H9 (cell line): ENCODE data around the gene TNFRSF4. TPM values are rescaled to one million over a fixed set of nuclear protein-coding genes. Genes with fewer than 3 reads are reported as not detected.

Experiments used
- DNase-seq: peaks from one replicate; pipeline ENCODE4 v3.0.0-alpha.2; 2017
- H2AFZ ChIP-seq: one replicate; pipeline ENCODE4 v1.6.1; 2013; ENCODE audit warnings: mild to moderate bottlenecking, low read length, control low read depth, moderate library complexity
- H2AK5ac ChIP-seq: 2 replicates; pipeline ENCODE4 v1.6.1; 2013; ENCODE audit warnings: low read length, control low read depth, mixed read lengths; ENCODE audit not compliant: insufficient read length
- H2BK120ac ChIP-seq: one replicate; pipeline ENCODE4 v1.6.1; 2013; ENCODE audit warnings: low read depth, mild to moderate bottlenecking, low read length, control low read depth, inconsistent platforms; ENCODE audit not compliant: poor library complexity, severe bottlenecking
- H2BK12ac ChIP-seq: 2 replicates; pipeline ENCODE4 v1.6.1; 2013; ENCODE audit warnings: low read length, control low read depth, mixed read lengths, low read depth; ENCODE audit not compliant: insufficient read length
- H2BK15ac ChIP-seq: 2 replicates; pipeline ENCODE4 v1.6.1; 2013; ENCODE audit warnings: low read depth, low read length, control low read depth
- H2BK20ac ChIP-seq: one replicate; pipeline ENCODE4 v1.6.1; 2013; ENCODE audit warnings: low read depth, mild to moderate bottlenecking, low read length, control low read depth, inconsistent platforms; ENCODE audit not compliant: poor library complexity, severe bottlenecking
- H2BK5ac ChIP-seq: 2 replicates; pipeline ENCODE4 v1.6.1; 2013; ENCODE audit warnings: low read length, control low read depth, mixed read lengths; ENCODE audit not compliant: insufficient read length
- H3K14ac ChIP-seq: 2 replicates; pipeline ENCODE4 v1.6.1; 2013; ENCODE audit warnings: low read length, control low read depth; ENCODE audit not compliant: insufficient read depth
- H3K18ac ChIP-seq: 2 replicates; pipeline ENCODE4 v1.6.1; 2013; ENCODE audit warnings: low read depth, mild to moderate bottlenecking, mixed read lengths, low read length, control low read depth; ENCODE audit not compliant: insufficient read length
- H3K23ac ChIP-seq: 2 replicates; pipeline ENCODE4 v1.6.1; 2013; ENCODE audit warnings: low read length, control low read depth, mixed read lengths, low read depth; ENCODE audit not compliant: insufficient read length
- H3K23me2 ChIP-seq: 2 replicates; pipeline ENCODE4 v1.6.1; 2013; ENCODE audit warnings: low read depth, mild to moderate bottlenecking, mixed read lengths, low read length, control low read depth; ENCODE audit not compliant: insufficient read length, poor library complexity, severe bottlenecking
- H3K27ac ChIP-seq: 2 replicates; pipeline ENCODE4 v1.5.1; 2013; ENCODE audit warnings: low read length, control low read depth, mixed read lengths, low read depth; ENCODE audit not compliant: insufficient read length
- H3K27me3 ChIP-seq: 2 replicates; pipeline ENCODE4 v1.6.1; 2013; ENCODE audit warnings: low read length, control low read depth, inconsistent platforms; ENCODE audit not compliant: insufficient read depth
- H3K4ac ChIP-seq: 2 replicates; pipeline ENCODE4 v1.6.1; 2013; ENCODE audit warnings: low read depth, mild to moderate bottlenecking, control low read depth, inconsistent platforms, low read length, moderate library complexity
- H3K4me1 ChIP-seq: 2 replicates; pipeline ENCODE4 v1.6.1; 2013; ENCODE audit warnings: low read length, control low read depth, inconsistent platforms; ENCODE audit not compliant: insufficient read depth
- H3K4me2 ChIP-seq: 2 replicates; pipeline ENCODE4 v1.6.1; 2013; ENCODE audit warnings: low read length, control low read depth, mixed read lengths; ENCODE audit not compliant: insufficient read length, insufficient read depth
- H3K56ac ChIP-seq: 2 replicates; pipeline ENCODE4 v1.6.1; 2013; ENCODE audit warnings: low read depth, mild to moderate bottlenecking, mixed read lengths, low read length, control low read depth; ENCODE audit not compliant: insufficient read length
- H3K79me1 ChIP-seq: 2 replicates; pipeline ENCODE4 v1.6.1; 2013; ENCODE audit warnings: low read depth, mild to moderate bottlenecking, moderate library complexity, low read length, control low read depth, inconsistent platforms; ENCODE audit not compliant: insufficient read depth, poor library complexity, severe bottlenecking
- H3K79me2 ChIP-seq: 2 replicates; pipeline ENCODE4 v1.6.1; 2013; ENCODE audit warnings: low read length, control low read depth, inconsistent platforms; ENCODE audit not compliant: insufficient read depth
- H3K9ac ChIP-seq: 2 replicates; pipeline ENCODE4 v1.6.1; 2013; ENCODE audit warnings: low read length, control low read depth, mixed read lengths; ENCODE audit not compliant: insufficient read length; ENCODE audit errors: extremely low read depth
- H3K9me3 ChIP-seq: one replicate; pipeline ENCODE4 v1.6.1; 2013; ENCODE audit warnings: low read depth, low read length, inconsistent platforms; ENCODE audit not compliant: control insufficient read depth
- H3T11ph ChIP-seq: one replicate; pipeline ENCODE4 v1.6.1; 2013; ENCODE audit warnings: mild to moderate bottlenecking, low read length, control low read depth, inconsistent platforms
- H4K20me1 ChIP-seq: one replicate; pipeline ENCODE4 v1.6.1; 2013; ENCODE audit not compliant: control insufficient read depth, insufficient read length, insufficient read depth
- H4K5ac ChIP-seq: 2 replicates; pipeline ENCODE4 v1.6.1; 2013; ENCODE audit warnings: low read depth, mild to moderate bottlenecking, mixed read lengths, low read length, control low read depth; ENCODE audit not compliant: insufficient read length
- H4K8ac ChIP-seq: replicated peaks from 2 replicates; pipeline ENCODE4 v1.6.1; 2013; ENCODE audit warnings: low read length, control low read depth, mixed read lengths, low read depth; ENCODE audit not compliant: insufficient read length
- H4K91ac ChIP-seq: 2 replicates; pipeline ENCODE4 v1.6.1; 2013; ENCODE audit warnings: low read depth, mild to moderate bottlenecking, moderate library complexity, mixed read lengths, low read length, control low read depth; ENCODE audit not compliant: insufficient read length
- H3K27ac Mint-ChIP-seq, 3 experiments: 2 replicates in 2 of 3; 3 replicates in 1 of 3; pipeline ENCODE4 v1.8.0; 2020 to 2021; ENCODE audit warnings: mixed read lengths in 3 of 3, mild to moderate bottlenecking in 1 of 3, moderate library complexity in 1 of 3
- H3K27me3 Mint-ChIP-seq: 2 replicates; pipeline ENCODE4 v1.8.0; 2021; ENCODE audit warnings: low read depth, mild to moderate bottlenecking, moderate library complexity, mixed read lengths
- H3K36me3 Mint-ChIP-seq, 3 experiments: 2 replicates in 2 of 3; 3 replicates in 1 of 3; pipeline ENCODE4 v1.8.0; 2020 to 2021; ENCODE audit warnings: low read depth in 3 of 3, mixed read lengths in 3 of 3; ENCODE audit not compliant: insufficient read depth in 1 of 3
- H3K4me1 Mint-ChIP-seq, 2 experiments: 2 replicates each; pipeline ENCODE4 v1.8.0; 2020; ENCODE audit warnings: mixed read lengths in 2 of 2
- H3K4me3 Mint-ChIP-seq, 2 experiments: 2 replicates in 1 of 2; 3 replicates in 1 of 2; pipeline ENCODE4 v1.8.0; 2020 to 2021; ENCODE audit warnings: mild to moderate bottlenecking in 2 of 2, mixed read lengths in 2 of 2, moderate library complexity in 1 of 2
- H3K9me3 Mint-ChIP-seq, 2 experiments: 2 replicates in 1 of 2; 3 replicates in 1 of 2; pipeline ENCODE4 v1.8.0; 2020; ENCODE audit warnings: mild to moderate bottlenecking in 2 of 2, mixed read lengths in 2 of 2, moderate library complexity in 1 of 2
- WGBS: extraction: QIAGEN DNeasy Blood & Tissue Kit; methylation state at CpG from one replicate; pipeline ENCODE4 v1.1.7; 2013; ENCODE audit warnings: missing lambda C conversion rate, low lambda C conversion rate, mixed read lengths; ENCODE audit not compliant: insufficient read length; ENCODE audit errors: extremely low coverage; 5-methylcytosine and 5-hydroxymethylcytosine counted together
- total RNA-seq: library from RNA; stranded (reverse); gene quantifications from 2 replicates; pipeline ENCODE4 v1.2.1, GENCODE V29; 2021
- TF ChIP-seq, protein P1 (sequence below): fragments of 200-600 bp; sonication (generic); conservative IDR thresholded peaks from 3 replicates; pipeline ENCODE4 v1.8.0; 2021; ENCODE audit warnings: antibody characterized with exemption, mild to moderate bottlenecking

TNFRSF4 gene
- total RNA-seq, 1 experiment from 2014 or later: 0.24 TPM

DNA sequence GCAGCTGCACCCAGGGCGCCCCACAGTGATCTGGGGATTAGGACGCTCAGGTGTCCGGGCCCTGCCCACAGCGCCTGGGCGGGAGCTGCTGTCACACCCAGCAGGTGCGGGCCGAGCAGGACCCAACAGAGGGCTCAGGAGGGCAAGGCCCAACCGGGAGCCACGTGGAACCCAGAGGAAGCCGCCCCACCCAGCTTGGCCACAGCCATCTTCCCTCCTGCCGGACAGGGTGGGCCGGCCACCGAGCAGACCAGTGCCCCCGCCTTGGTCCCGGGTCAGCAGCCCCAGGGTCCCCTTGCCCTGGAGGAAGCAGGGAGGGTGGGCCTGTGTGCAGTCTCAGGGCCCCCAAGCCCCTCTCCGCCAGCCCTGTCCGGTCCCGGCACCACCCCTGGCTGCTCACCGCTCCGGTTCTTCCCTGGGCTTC, 46.5 kb downstream of the TNFRSF4 start:
- Histone ChIP-seq H2AFZ (no peak overlapping the region), H2BK20ac (no peak overlapping the region), H3K79me2 (no peaks in the 10 kb centered on the region), H3K27ac (no peak overlapping the region), H2BK120ac (no peak overlapping the region), H3K14ac (no peak overlapping the region), H2BK15ac (no peak overlapping the region), H3K4ac (no peak overlapping the region), H3K23ac (no peak overlapping the region), H3K18ac (no peak overlapping the region), H3K9me3 (no peaks in the 10 kb centered on the region), H4K20me1 (no peaks in the 10 kb centered on the region), H3K9ac (no peak overlapping the region), H3K79me1 (no peaks in the 10 kb centered on the region), H3K23me2 (peaks cover 3% of the 10 kb centered on the region), H3K56ac (no peak overlapping the region), H3K4me1 (no peaks in the 10 kb centered on the region; the same call in 1 of the 2 replicates), H4K91ac (no peak overlapping the region), H3T11ph (no peak overlapping the region), H2BK12ac (no peak overlapping the region), H2AK5ac (no peak overlapping the region), H3K27me3 (no peaks in the 10 kb centered on the region), H3K4me2 (no peak overlapping the region), H4K8ac (no peak overlapping the region), H2BK5ac (no peak overlapping the region), H4K5ac (no peak overlapping the region)
- Mint-ChIP-seq H3K27ac (no peak overlapping the region), H3K27me3 (peaks cover 3% of the 10 kb centered on the region), H3K4me3 (no peak overlapping the region), H3K36me3 (peaks cover 0 to 9% (median 0%) of the 10 kb centered on the region in 3 experiments; a peak in 3 of 7 replicates), H3K9me3 (no peaks in the 10 kb centered on the region), H3K4me1 (peaks cover 18 to 30% of the 10 kb centered on the region in 2 experiments)
- no CpG with 5 or more reads among the region's 20 CpGs for whole genome bisulfite sequencing
- no peak for DNase-seq
- TF ChIP-seq, protein P1, sequence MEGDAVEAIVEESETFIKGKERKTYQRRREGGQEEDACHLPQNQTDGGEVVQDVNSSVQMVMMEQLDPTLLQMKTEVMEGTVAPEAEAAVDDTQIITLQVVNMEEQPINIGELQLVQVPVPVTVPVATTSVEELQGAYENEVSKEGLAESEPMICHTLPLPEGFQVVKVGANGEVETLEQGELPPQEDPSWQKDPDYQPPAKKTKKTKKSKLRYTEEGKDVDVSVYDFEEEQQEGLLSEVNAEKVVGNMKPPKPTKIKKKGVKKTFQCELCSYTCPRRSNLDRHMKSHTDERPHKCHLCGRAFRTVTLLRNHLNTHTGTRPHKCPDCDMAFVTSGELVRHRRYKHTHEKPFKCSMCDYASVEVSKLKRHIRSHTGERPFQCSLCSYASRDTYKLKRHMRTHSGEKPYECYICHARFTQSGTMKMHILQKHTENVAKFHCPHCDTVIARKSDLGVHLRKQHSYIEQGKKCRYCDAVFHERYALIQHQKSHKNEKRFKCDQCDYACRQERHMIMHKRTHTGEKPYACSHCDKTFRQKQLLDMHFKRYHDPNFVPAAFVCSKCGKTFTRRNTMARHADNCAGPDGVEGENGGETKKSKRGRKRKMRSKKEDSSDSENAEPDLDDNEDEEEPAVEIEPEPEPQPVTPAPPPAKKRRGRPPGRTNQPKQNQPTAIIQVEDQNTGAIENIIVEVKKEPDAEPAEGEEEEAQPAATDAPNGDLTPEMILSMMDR: no peak
